SK-N-SH (cell line): ENCODE measurements around the gene TBC1D5.

Experiments used
- EP300 ChIP-seq, 2 experiments: IDR thresholded peaks; 2 replicates each; pipeline versions ENCODE4 v1.4.0 to v1.6.1; 2012; ENCODE audit warnings: borderline replicate concordance in 1 of 2, low read depth in 1 of 2, low read length in 1 of 2
- EZH2phosphoT487 ChIP-seq: fragments of 200-600 bp; sonication (generic); IDR thresholded peaks from 2 replicates; pipeline ENCODE4 v1.6.1; 2017; ENCODE audit warnings: low read depth, mixed run types, mild to moderate bottlenecking, antibody characterized with exemption, moderate library complexity, borderline replicate concordance
- GABPA ChIP-seq: IDR thresholded peaks from 2 replicates; pipeline ENCODE4 v1.4.0; 2012; ENCODE audit warnings: low read depth, mild to moderate bottlenecking
- MXI1 ChIP-seq: IDR thresholded peaks from 2 replicates; pipeline ENCODE4 v1.6.1; 2012; ENCODE audit warnings: mild to moderate bottlenecking, low read depth, low read length, improper control_type of control experiment
- PBX3 ChIP-seq: IDR thresholded peaks from 2 replicates; pipeline ENCODE4; 2012
- RAD21 ChIP-seq: IDR thresholded peaks from 2 replicates; pipeline ENCODE4 v1.6.1; 2012; ENCODE audit warnings: mild to moderate bottlenecking, low read length
- TAF1 ChIP-seq: IDR thresholded peaks from 2 replicates; pipeline ENCODE4 v1.6.1; 2012; ENCODE audit warnings: low read depth, mild to moderate bottlenecking, low read length, moderate library complexity, borderline replicate concordance
- TCF12 ChIP-seq: IDR thresholded peaks from 2 replicates; pipeline ENCODE4 v1.4.0; 2012
- USF1 ChIP-seq: IDR thresholded peaks from 2 replicates; pipeline ENCODE4 v1.4.0; 2012; ENCODE audit warnings: low read depth, borderline replicate concordance
- YY1 ChIP-seq: IDR thresholded peaks from 2 replicates; pipeline ENCODE4 v1.4.0; 2012; ENCODE audit warnings: low read depth, mild to moderate bottlenecking
- TF ChIP-seq, protein P1 (sequence below): fragments of 200-600 bp; sonication (generic); IDR thresholded peaks from 2 replicates; pipeline ENCODE4 v1.6.1; 2017; ENCODE audit warnings: antibody characterized with exemption, mild to moderate bottlenecking, moderate library complexity
- TF ChIP-seq, protein P2 (sequence below): IDR thresholded peaks from 2 replicates; pipeline ENCODE4 v1.6.1; 2012; ENCODE audit warnings: mild to moderate bottlenecking, low read depth, low read length, moderate library complexity
- TF ChIP-seq, protein P3 (sequence below): fragments of 150-350 bp; IDR thresholded peaks from 2 replicates; pipeline ENCODE4 v1.6.1; 2017; ENCODE audit warnings: antibody characterized with exemption, low read length, low read depth, borderline replicate concordance

DNA sequence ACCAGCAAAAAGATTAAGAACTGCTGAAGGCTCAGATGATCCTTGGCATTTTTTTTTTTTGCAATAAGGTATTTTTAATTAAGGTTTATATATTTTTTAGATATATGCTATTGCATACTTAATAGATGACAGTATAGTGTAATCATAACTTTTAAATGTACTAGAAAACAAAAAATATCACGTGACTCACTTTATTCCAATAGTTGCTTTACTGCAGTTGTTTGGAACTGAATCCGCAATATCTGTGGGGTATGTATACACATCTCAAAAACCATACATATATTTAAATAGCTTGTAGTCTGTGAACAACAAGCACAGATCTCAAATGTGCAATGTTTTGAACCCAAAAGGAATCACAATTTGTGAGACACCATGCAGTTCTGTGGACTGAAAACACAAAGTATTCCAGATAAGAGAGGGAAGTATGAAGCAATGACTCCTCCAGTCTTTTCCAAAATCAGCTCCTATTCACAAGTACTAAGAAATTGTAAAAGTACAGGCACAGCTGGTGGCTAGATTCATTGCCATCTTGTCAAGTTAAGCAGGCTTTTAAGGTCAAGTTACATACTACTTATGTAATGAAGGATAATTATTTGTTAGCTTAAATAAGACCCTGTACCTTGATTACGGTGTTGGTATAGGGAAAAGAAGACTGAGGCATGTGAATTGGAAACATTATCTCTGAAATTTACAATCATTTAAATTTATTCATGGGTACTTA is 331.1 kb downstream of the TBC1D5 start:
- TF ChIP-seq, protein P1, sequence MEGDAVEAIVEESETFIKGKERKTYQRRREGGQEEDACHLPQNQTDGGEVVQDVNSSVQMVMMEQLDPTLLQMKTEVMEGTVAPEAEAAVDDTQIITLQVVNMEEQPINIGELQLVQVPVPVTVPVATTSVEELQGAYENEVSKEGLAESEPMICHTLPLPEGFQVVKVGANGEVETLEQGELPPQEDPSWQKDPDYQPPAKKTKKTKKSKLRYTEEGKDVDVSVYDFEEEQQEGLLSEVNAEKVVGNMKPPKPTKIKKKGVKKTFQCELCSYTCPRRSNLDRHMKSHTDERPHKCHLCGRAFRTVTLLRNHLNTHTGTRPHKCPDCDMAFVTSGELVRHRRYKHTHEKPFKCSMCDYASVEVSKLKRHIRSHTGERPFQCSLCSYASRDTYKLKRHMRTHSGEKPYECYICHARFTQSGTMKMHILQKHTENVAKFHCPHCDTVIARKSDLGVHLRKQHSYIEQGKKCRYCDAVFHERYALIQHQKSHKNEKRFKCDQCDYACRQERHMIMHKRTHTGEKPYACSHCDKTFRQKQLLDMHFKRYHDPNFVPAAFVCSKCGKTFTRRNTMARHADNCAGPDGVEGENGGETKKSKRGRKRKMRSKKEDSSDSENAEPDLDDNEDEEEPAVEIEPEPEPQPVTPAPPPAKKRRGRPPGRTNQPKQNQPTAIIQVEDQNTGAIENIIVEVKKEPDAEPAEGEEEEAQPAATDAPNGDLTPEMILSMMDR = no peak
- TF ChIP-seq MXI1 (no peak), YY1 (no peak), USF1 (no peak), EP300 (IDR thresholded peaks at IDR 0.05; ENCODE audit: borderline replicate concordance in 1 of 2, low read depth in 1 of 2, low read length in 1 of 2) (no peak), TCF12 (no peak), TAF1 (no peak), PBX3 (no peak), RAD21 (no peak), EZH2phosphoT487 (no peak), GABPA (no peak)
- TF ChIP-seq, protein P2, sequence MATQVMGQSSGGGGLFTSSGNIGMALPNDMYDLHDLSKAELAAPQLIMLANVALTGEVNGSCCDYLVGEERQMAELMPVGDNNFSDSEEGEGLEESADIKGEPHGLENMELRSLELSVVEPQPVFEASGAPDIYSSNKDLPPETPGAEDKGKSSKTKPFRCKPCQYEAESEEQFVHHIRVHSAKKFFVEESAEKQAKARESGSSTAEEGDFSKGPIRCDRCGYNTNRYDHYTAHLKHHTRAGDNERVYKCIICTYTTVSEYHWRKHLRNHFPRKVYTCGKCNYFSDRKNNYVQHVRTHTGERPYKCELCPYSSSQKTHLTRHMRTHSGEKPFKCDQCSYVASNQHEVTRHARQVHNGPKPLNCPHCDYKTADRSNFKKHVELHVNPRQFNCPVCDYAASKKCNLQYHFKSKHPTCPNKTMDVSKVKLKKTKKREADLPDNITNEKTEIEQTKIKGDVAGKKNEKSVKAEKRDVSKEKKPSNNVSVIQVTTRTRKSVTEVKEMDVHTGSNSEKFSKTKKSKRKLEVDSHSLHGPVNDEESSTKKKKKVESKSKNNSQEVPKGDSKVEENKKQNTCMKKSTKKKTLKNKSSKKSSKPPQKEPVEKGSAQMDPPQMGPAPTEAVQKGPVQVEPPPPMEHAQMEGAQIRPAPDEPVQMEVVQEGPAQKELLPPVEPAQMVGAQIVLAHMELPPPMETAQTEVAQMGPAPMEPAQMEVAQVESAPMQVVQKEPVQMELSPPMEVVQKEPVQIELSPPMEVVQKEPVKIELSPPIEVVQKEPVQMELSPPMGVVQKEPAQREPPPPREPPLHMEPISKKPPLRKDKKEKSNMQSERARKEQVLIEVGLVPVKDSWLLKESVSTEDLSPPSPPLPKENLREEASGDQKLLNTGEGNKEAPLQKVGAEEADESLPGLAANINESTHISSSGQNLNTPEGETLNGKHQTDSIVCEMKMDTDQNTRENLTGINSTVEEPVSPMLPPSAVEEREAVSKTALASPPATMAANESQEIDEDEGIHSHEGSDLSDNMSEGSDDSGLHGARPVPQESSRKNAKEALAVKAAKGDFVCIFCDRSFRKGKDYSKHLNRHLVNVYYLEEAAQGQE = no peak
- TF ChIP-seq, protein P3, sequence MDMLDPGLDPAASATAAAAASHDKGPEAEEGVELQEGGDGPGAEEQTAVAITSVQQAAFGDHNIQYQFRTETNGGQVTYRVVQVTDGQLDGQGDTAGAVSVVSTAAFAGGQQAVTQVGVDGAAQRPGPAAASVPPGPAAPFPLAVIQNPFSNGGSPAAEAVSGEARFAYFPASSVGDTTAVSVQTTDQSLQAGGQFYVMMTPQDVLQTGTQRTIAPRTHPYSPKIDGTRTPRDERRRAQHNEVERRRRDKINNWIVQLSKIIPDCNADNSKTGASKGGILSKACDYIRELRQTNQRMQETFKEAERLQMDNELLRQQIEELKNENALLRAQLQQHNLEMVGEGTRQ = no peak
